ENCODE results near the gene MPP1.

MPP1 gene

DNA sequence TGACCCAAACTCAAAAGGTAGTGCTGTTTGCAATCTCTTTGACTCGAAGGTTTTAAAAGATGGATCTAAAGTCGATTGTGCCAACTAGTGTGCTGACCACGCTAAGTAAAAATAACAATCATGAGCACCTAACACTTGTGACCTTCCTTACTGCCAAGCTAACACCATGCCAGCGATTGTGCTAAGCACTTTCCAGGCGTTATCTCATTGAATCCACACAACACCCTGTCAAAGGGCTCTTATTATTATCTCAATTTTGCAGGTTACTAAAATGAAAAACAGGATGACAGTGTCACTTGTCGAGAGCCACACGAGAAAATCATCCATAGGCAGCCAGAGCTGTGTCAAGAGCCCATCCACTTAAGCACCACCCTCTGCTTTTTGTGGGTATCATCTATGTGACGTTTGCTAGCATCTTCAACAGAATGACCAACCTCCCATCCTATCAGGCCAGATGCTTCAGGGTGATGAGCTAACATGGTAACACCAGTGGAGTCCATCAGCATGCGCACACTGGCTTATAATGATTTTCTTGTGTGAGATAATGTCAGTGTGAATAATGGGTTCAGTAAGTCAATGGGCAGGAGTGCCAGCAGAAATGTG, 53.5 kb downstream of the MPP1 start:
- no peak for DNase-seq (ENCODE audit: extremely low spot score)
- CTCF ChIA-PET: no interaction called here
- TF ChIP-seq ELF4 (IDR thresholded peaks at IDR 0.05) (no peak), SUZ12 (IDR thresholded peaks at IDR 0.05) (no peak), TARDBP (IDR thresholded peaks at IDR 0.05) (no peak), SP1 (IDR thresholded peaks at IDR 0.05) (no peak), ZNF384 (IDR thresholded peaks at IDR 0.05) (no peak), BHLHE40 (IDR thresholded peaks at IDR 0.05; ENCODE audit: borderline replicate concordance) (no peak), LEF1 (IDR thresholded peaks at IDR 0.05; ENCODE audit: borderline replicate concordance) (no peak), CTBP1 (IDR thresholded peaks at IDR 0.05; ENCODE audit: borderline replicate concordance) (no peak), NFRKB (IDR thresholded peaks at IDR 0.05) (no peak), FOXA1 (IDR thresholded peaks at IDR 0.05) (no peak)
- TF ChIP-seq, protein P1, sequence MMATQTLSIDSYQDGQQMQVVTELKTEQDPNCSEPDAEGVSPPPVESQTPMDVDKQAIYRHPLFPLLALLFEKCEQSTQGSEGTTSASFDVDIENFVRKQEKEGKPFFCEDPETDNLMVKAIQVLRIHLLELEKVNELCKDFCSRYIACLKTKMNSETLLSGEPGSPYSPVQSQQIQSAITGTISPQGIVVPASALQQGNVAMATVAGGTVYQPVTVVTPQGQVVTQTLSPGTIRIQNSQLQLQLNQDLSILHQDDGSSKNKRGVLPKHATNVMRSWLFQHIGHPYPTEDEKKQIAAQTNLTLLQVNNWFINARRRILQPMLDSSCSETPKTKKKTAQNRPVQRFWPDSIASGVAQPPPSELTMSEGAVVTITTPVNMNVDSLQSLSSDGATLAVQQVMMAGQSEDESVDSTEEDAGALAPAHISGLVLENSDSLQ (IDR thresholded peaks at IDR 0.05): no peak
- POLR2A ChIA-PET: interaction anchor here (4.4 kb wide), 1 partner anchor 11 kb away, joined by 31 read pairs; the partner anchor contains the start of gene DKC1

- no peak for DNase-seq (ENCODE audit: extremely low spot score)
- TF ChIP-seq TARDBP (IDR thresholded peaks at IDR 0.05) (no peak), FOXM1 (IDR thresholded peaks at IDR 0.05; ENCODE audit: borderline replicate concordance) (no peak), ZNF384 (IDR thresholded peaks at IDR 0.05) (no peak), ELF4 (IDR thresholded peaks at IDR 0.05) (no peak), FOXA1 (IDR thresholded peaks at IDR 0.05) (no peak), CTBP1 (IDR thresholded peaks at IDR 0.05; ENCODE audit: borderline replicate concordance) (no peak), ARNT (IDR thresholded peaks at IDR 0.05) (no peak), HDGF (IDR thresholded peaks at IDR 0.05; ENCODE audit: borderline replicate concordance) (no peak), LEF1 (IDR thresholded peaks at IDR 0.05; ENCODE audit: borderline replicate concordance) (no peak), FOXK2 (IDR thresholded peaks at IDR 0.05) (no peak), L3MBTL2 (conservative IDR thresholded peaks at IDR 0.05) (no peak), SP1 (IDR thresholded peaks at IDR 0.05) (no peak), NFRKB (IDR thresholded peaks at IDR 0.05) (no peak), BHLHE40 (IDR thresholded peaks at IDR 0.05; ENCODE audit: borderline replicate concordance) (no peak), SUZ12 (IDR thresholded peaks at IDR 0.05) (no peak)
- TF ChIP-seq, protein P1 (IDR thresholded peaks at IDR 0.05): no peak
- POLR2A ChIA-PET: interaction anchor here (4.4 kb wide), 1 partner anchor 11 kb away, joined by 31 read pairs; the partner anchor contains the start of gene DKC1
- CTCF ChIA-PET: no interaction called here
Measured at GRCh38 chrX:154751203-154751668, 54.0 kb downstream of the MPP1 start.

DNA sequence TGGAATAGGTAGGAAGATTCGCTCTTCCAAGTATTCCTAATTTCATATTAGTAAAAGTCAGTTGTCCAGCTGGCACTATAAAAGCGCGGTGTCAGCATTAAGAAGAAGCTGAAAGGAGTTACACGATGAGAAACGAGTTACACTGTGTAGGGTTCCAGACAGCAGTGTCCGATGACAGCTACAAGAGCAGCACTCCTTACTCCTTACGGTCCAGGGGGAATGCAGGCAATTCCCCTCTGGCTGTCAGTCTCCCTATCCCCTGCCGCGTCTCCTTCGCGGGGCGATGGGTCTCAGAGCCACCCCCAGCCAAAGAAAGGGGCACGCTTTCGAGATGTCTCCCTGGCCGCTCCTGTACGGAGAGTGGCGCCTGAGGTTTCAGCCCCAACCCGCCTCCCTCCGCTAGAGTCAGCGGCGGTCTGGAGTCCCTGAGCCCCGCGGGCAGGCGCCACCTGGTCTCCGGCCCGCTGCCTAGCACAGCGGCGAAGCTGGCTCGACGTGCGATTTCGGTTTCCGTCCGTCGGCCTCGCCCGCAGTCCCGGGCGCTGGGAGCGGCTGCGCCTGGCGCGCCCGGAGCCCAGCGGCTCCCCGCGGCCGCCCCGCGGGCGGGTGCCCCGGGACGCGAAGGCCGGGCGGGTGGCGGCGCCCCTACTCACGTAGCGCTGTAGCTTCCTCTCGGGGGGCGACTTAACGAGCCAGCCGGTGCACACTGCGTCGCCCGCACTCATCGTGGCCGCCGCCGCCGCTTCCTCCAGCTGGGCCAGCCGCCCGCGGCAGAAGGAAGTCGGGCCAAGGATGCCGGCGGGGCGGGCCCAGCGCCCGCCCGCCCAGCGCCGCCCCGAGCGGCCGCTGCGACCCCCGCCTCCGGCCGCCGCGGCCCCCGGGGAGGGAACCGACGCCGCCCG, 54.7 kb downstream of the MPP1 start, which contains the start of gene GAB3:
Gene GAB3, minus strand, starts transcription at position 777 of the 902 bp plus-strand sequence. Its CDS starts 52 bp downstream, at position 725.
- peak; percentile 46 for DNase-seq (ENCODE audit: extremely low spot score)
- TF ChIP-seq, protein P1 (IDR thresholded peaks at IDR 0.05): peak; percentile 29; the same call in 1 of the 2 replicates
- TF ChIP-seq L3MBTL2 (conservative IDR thresholded peaks at IDR 0.05): peak; percentile 45; the same call in 1 of the 2 replicates
- no peak for TF ChIP-seq ARNT (IDR thresholded peaks at IDR 0.05)
- CTCF ChIA-PET: interaction anchor here (0.6 kb wide), 1 partner anchor 54 kb away, joined by 3 read pairs; no protein-coding TSS in a partner anchor
- POLR2A ChIA-PET: interaction anchor here (0.6 to 4.4 kb wide), 2 partner anchors 12 to 18 kb away, joined by 3 to 31 read pairs; partner anchors contain the start of gene DKC1

DNA sequence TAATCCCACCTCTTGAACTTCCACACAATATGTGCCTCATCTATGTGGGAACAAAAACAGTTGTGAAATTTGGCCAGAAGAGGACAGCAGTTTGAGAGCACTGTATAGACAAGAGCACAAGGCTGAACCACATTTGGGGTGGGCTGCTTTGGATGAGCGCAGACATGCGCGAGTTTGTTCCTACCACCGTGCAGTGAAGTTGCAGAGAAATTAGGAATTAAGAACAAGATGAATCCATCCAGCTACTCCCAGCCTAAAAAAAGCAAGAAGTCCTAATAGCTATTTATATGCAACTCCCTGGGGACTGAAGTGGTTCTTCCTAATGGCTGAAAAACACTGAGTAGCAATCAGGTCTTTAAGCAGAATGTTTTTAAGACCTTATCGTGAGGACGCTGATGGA, 55.4 kb downstream of the MPP1 start:
- TF ChIP-seq HDGF (IDR thresholded peaks at IDR 0.05; ENCODE audit: borderline replicate concordance) (no peak), FOXM1 (IDR thresholded peaks at IDR 0.05; ENCODE audit: borderline replicate concordance) (no peak)
- DNase-seq (ENCODE audit: extremely low spot score): no peak
- CTCF ChIA-PET: interaction anchor here (1.7 kb wide), 1 partner anchor 38 kb away, joined by 6 read pairs; no protein-coding TSS in a partner anchor
- POLR2A ChIA-PET: interaction anchor here (0.6 to 4.4 kb wide), 2 partner anchors 13 to 17 kb away, joined by 3 to 31 read pairs; partner anchors contain the start of gene DKC1

DNA sequence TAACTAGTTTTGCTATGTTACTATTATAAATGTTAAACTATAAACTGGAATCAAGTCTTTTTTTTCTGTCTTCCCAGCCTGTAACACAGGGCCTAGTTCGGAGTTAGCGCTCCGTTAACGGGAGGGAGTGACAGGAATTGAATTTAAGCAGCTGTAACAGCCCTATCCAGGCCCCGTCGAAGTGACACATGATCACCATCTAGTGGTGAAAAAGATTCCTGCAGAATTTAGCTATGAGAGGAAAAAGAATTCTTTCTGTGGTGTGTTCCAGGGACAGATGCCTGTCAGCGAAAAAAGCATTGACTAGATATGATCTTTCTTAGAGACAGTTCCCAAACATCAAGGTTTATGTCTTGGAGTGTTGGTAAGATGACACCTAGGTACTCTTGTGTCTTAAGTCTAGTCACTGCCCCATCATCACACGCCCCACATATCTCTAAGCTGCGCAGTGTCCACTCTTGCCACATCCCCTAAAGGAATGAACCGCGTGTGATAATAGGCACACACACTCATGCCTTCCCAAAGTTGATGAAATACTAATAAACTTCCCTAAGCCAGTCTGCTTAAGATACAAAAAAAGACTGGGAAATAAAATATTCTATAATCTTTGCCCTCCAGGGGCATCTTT, 56.5 kb downstream of the MPP1 start:
- TF ChIP-seq, protein P1 (IDR thresholded peaks at IDR 0.05): peak; percentile 65
- TF ChIP-seq LEF1 (IDR thresholded peaks at IDR 0.05; ENCODE audit: borderline replicate concordance): no peak
- POLR2A ChIA-PET: interaction anchor here (1.2 to 4.4 kb wide), 2 partner anchors 14 to 17 kb away, joined by 3 to 31 read pairs; partner anchors contain the start of gene DKC1
- peak; percentile 73 for DNase-seq (ENCODE audit: extremely low spot score)
- CTCF ChIA-PET: interaction anchor here (0.8 to 1.7 kb wide), 11 partner anchors 8 to 91 kb away, joined by 3 to 10 read pairs (median 4); partner anchors contain the start of genes DKC1 and SMIM9

All from HEK293T (cell line).